Smooth muscle cell (in vitro differentiated cells): Measurements from ENCODE around the gene LRRTM1. TPM values are rescaled to one million over a fixed set of nuclear protein-coding genes. Genes with fewer than 3 reads are reported as not detected.

ENCODE experiments used
- DNase-seq: peaks from one replicate; lab custom pipeline; 2025; ENCODE audit not compliant: unreplicated experiment; lab: John Stamatoyannopoulos, UW
- H2AFZ ChIP-seq: fragments of 200-600 bp; sonication (generic); 2 replicates; pipeline ENCODE4 v1.6.0; 2016; ENCODE audit warnings: antibody characterized with exemption, low read depth, mild to moderate bottlenecking
- H3F3A ChIP-seq: fragments of 200-600 bp; sonication (generic); 2 replicates; pipeline ENCODE4 v1.6.0; 2017; ENCODE audit warnings: antibody characterized with exemption, low read depth
- H3K27ac ChIP-seq: fragments of 200-600 bp; sonication (generic); 2 replicates; pipeline ENCODE4 v1.5.1; 2016; ENCODE audit warnings: low read depth, mild to moderate bottlenecking
- H3K27me3 ChIP-seq: fragments of 200-600 bp; sonication (generic); 2 replicates; pipeline ENCODE4 v1.6.1; 2016; ENCODE audit warnings: low read depth, mild to moderate bottlenecking
- H3K36me3 ChIP-seq: fragments of 200-600 bp; sonication (generic); 2 replicates; pipeline ENCODE4 v1.5.1; 2016; ENCODE audit warnings: low read depth
- H3K4me1 ChIP-seq: fragments of 200-600 bp; sonication (generic); 2 replicates; pipeline ENCODE4 v1.5.1; 2016; ENCODE audit warnings: low read depth
- H3K4me2 ChIP-seq: fragments of 200-600 bp; sonication (generic); 2 replicates; pipeline ENCODE4 v1.6.0; 2016; ENCODE audit warnings: mild to moderate bottlenecking
- H3K4me3 ChIP-seq: fragments of 200-600 bp; sonication (generic); 2 replicates; pipeline ENCODE4 v1.5.1; 2016; ENCODE audit warnings: mild to moderate bottlenecking
- H3K79me2 ChIP-seq: fragments of 200-600 bp; sonication (generic); 2 replicates; pipeline ENCODE4 v1.6.0; 2016; ENCODE audit warnings: low read depth, mild to moderate bottlenecking
- H3K9ac ChIP-seq: fragments of 200-600 bp; sonication (generic); 2 replicates; pipeline ENCODE4 v1.6.0; 2016; ENCODE audit warnings: low read depth
- H3K9me3 ChIP-seq: fragments of 200-600 bp; sonication (generic); replicated peaks from 2 replicates; pipeline ENCODE4 v1.5.1; 2016; ENCODE audit warnings: low read depth
- H4K20me1 ChIP-seq: fragments of 200-600 bp; sonication (generic); 2 replicates; pipeline ENCODE4 v1.6.0; 2016; ENCODE audit warnings: low read depth
- CTCF ChIP-seq: fragments of 200-600 bp; sonication (generic); IDR thresholded peaks from 2 replicates; pipeline ENCODE4 v1.5.1; 2017; ENCODE audit warnings: borderline replicate concordance, mild to moderate bottlenecking, antibody characterized with exemption; ENCODE audit not compliant: insufficient read depth, poor library complexity, severe bottlenecking
- WGBS: methylation state at CpG from one replicate; pipeline ENCODE4 v1.1.7; 2016; ENCODE audit warnings: low lambda C conversion rate; 5-methylcytosine and 5-hydroxymethylcytosine counted together
- polyA plus RNA-seq: library from polyadenylated mRNA; unstranded; fragments of >200 nt; fragmentation: Nextera tagmentation; extraction: Ambion mirVana; gene quantifications from 2 replicates; pipeline ENCODE4 v1.2.1, GENCODE V29; 2016
- total RNA-seq: library from RNA; depleted of rRNA; stranded (reverse); fragments of >200 nt; gene quantifications from 2 replicates; pipeline ENCODE4 v1.2.3, GENCODE V29; 2014

LRRTM1 gene
- total and polyA plus RNA-seq, 2 experiments from 2014 or later: 7.4 to 17.7 TPM

GRCh38 chr2:80311304-80311703 is 6.8 kb upstream of the LRRTM1 start:
- H3K36me3 ChIP-seq: no peaks in the 10 kb centered on the region
- WGBS: 61% methylated on average over 3 of the region's 3 CpGs
- no peak overlapping the region for H3K4me2 ChIP-seq
- no peaks in the 10 kb centered on the region for H3K79me2 ChIP-seq
- H3K27me3 ChIP-seq: peaks cover 19% of the 10 kb centered on the region
- no peaks in the 10 kb centered on the region for H4K20me1 ChIP-seq
- H3K9ac ChIP-seq: no peak overlapping the region
- no peaks in the 10 kb centered on the region for H3K4me1 ChIP-seq
- no peak for TF ChIP-seq CTCF
- H3F3A ChIP-seq: no peaks in the 10 kb centered on the region
- H2AFZ ChIP-seq: peak overlapping the region; percentile 54
- DNase-seq: no peak
- no peak overlapping the region for H3K27ac ChIP-seq
- H3K4me3 ChIP-seq: no peak overlapping the region
- H3K9me3 ChIP-seq: no peaks in the 10 kb centered on the region

DNA sequence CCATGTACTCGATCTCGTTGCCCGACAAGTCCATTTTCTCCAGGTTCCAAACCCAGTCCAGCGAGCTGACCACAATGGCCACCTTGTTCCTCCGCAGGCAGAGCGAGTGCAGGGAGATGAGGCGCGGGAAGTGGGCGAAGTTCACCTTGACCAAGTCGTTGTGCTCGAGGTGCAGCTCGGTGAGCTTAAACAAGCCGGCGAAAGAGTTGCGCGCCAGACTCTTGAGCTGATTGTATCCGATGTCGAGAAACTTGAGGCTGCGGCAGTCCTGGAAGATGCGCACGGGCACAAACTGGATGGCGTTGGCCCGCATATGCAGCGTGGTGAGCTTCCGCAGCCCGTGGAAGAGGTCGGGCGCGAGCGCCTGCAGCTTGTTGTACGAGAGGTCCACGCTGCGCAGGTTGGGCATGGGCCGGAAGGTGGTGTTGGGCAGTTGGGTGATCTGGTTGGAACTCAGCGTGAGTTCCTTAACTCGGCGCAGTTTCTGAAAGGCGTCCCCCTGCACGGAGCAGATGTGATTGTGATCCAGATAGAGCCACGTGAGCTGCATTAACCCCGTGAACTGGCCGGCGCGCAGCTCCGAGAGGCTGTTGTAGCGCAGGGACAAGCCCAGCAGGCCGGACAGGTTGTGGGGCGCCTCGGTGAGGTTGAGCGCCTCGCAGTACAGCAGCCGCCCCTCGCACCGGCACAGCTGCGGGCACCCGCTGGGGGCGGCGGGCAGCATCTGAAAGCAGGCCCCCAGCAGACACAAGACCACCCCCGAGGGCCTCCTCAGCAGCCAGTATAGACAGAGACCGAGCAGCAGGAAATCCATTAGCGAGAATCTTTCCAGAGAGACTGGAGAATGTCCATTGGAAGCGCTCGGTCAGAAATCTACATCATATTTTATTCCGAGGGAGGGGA is 1.3 kb downstream of the LRRTM1 start:
- no peak overlapping the region for H3K9ac ChIP-seq
- no peaks in the 10 kb centered on the region for H3K36me3 ChIP-seq
- WGBS: 6% methylated on average over 64 of the region's 64 CpGs
- no peaks in the 10 kb centered on the region for H3K79me2 ChIP-seq
- no peaks in the 10 kb centered on the region for H3F3A ChIP-seq
- no peak for DNase-seq
- H3K4me2 ChIP-seq: peak overlapping the region; percentile 99
- TF ChIP-seq CTCF: no peak
- peak overlapping the region; percentile 78 for H3K4me3 ChIP-seq
- H3K9me3 ChIP-seq: no peaks in the 10 kb centered on the region
- H3K27me3 ChIP-seq: peaks cover 95% of the 10 kb centered on the region
- no peak overlapping the region for H3K27ac ChIP-seq
- H4K20me1 ChIP-seq: no peaks in the 10 kb centered on the region
- H3K4me1 ChIP-seq: peaks cover 16% of the 10 kb centered on the region
- H2AFZ ChIP-seq: peak overlapping the region; percentile 94

GRCh38 chr2:80302314-80303005 is 2.1 kb downstream of the LRRTM1 start:
- H3K9ac ChIP-seq: no peak overlapping the region
- peaks cover 89% of the 10 kb centered on the region for H3K27me3 ChIP-seq
- H3K79me2 ChIP-seq: no peaks in the 10 kb centered on the region
- no peak for TF ChIP-seq CTCF
- peak overlapping the region; percentile 78 for H3K4me3 ChIP-seq
- no peaks in the 10 kb centered on the region for H3K9me3 ChIP-seq
- peaks cover 16% of the 10 kb centered on the region for H3K4me1 ChIP-seq
- H3F3A ChIP-seq: no peaks in the 10 kb centered on the region
- no peaks in the 10 kb centered on the region for H3K36me3 ChIP-seq
- no peak for DNase-seq
- no peaks in the 10 kb centered on the region for H4K20me1 ChIP-seq
- peak overlapping the region; percentile 99 for H3K4me2 ChIP-seq
- H2AFZ ChIP-seq: peak overlapping the region; percentile 72
- H3K27ac ChIP-seq: no peak overlapping the region
- 12% methylated on average over 49 of the region's 50 CpGs for WGBS
